Measurements from ENCODE around the gene GTF2H4.

- TF ChIP-seq CTCF (IDR thresholded peaks at IDR 0.05) (no peak), POLR2A (IDR thresholded peaks at IDR 0.05) (no peak)
These were observed 45.7 kb upstream of the GTF2H4 start for GRCh38 chr6:30862156-30862875.

All from adrenal gland (tissue), 5 donors.